ENCODE data around the gene HGS.

HGS gene

GRCh38 chr17:81740395-81740961 lies 56.7 kb downstream of the HGS start:
- no peak for TF ChIP-seq CTCF (IDR thresholded peaks at IDR 0.05; ENCODE audit: low read depth, low read length)
- no peaks in the 10 kb centered on the region for H3K36me3 ChIP-seq
- no peak overlapping the region for H3K4me3 ChIP-seq (ENCODE audit: low read depth, low read length)

GRCh38 chr17:81741049-81741593 lies 57.3 kb downstream of the HGS start:
- H3K27me3 ChIP-seq = no peaks in the 10 kb centered on the region
- no peaks in the 10 kb centered on the region for H3K36me3 ChIP-seq
- H3K9me3 ChIP-seq = no peaks in the 10 kb centered on the region
- no peak for TF ChIP-seq CTCF (IDR thresholded peaks at IDR 0.05; ENCODE audit: low read depth, low read length)
- no peak for DNase-seq
- no peaks in the 10 kb centered on the region for H3K4me1 ChIP-seq
- H3K4me3 ChIP-seq (ENCODE audit: low read depth, low read length) = no peak overlapping the region

More at GRCh38 chr17:81740395-81740961, 56.7 kb downstream of the HGS start:
- Histone ChIP-seq H3K4me1 (no peaks in the 10 kb centered on the region), H3K27me3 (no peaks in the 10 kb centered on the region), H3K9me3 (no peaks in the 10 kb centered on the region)
- no peak for DNase-seq

- no peak for TF ChIP-seq CTCF (IDR thresholded peaks at IDR 0.05; ENCODE audit: low read depth, low read length)
- H3K9me3 ChIP-seq = no peaks in the 10 kb centered on the region
- DNase-seq = no peak
- H3K27me3 ChIP-seq = no peaks in the 10 kb centered on the region
- no peak overlapping the region for H3K4me3 ChIP-seq (ENCODE audit: low read depth, low read length)
- no peaks in the 10 kb centered on the region for H3K36me3 ChIP-seq
- no peaks in the 10 kb centered on the region for H3K4me1 ChIP-seq
Observed at GRCh38 chr17:81741594-81742452, 58.0 kb downstream of the HGS start.
